Measurements from ENCODE around the gene SKIC8. TPM values are rescaled to one million over a fixed set of nuclear protein-coding genes. Genes with fewer than 3 reads are reported as not detected.

The SKIC8 gene
- total and polyA plus RNA-seq, 2 donors from 2014 or later: 48.5 to 87.4 TPM

- Histone ChIP-seq H3K27ac (ENCODE audit: low read depth in 2 of 2, low read length in 2 of 2) (no peak overlapping the region), H3K9ac (ENCODE audit: low read length in 3 of 3) (no peak overlapping the region), H3K36me3 (ENCODE audit: control insufficient read depth in 2 of 3, insufficient read depth in 3 of 3, low read length in 3 of 3) (peaks cover under 1 to 48% (median 35%) of the 10 kb centered on the region in 3 donors), H3K9me3 (ENCODE audit: control insufficient read depth in 2 of 3, insufficient read depth in 1 of 3, low read length in 3 of 3) (no peaks in the 10 kb centered on the region), H3K4me3 (ENCODE audit: low read length in 3 of 3) (no peak overlapping the region), H3K4me1 (ENCODE audit: control insufficient read depth in 2 of 3, insufficient read depth in 2 of 3, low read depth in 1 of 3, low read length in 3 of 3) (no peaks in the 10 kb centered on the region), H3K27me3 (ENCODE audit: control insufficient read depth, insufficient read depth, low read length) (no peaks in the 10 kb centered on the region)
- FAIRE-seq (no peak), DNase-seq (no peak)
- TF ChIP-seq CTCF (IDR thresholded peaks at IDR 0.05; ENCODE audit: borderline replicate concordance, extremely low read depth, insufficient read depth): no peak
- intact Hi-C loops (cut with DNase I): no loop called here
Measured at GRCh38 chr15:78282324-78282723, 17.1 kb downstream of the SKIC8 start.

- intact Hi-C loops (cut with DNase I): no loop called here
- Histone ChIP-seq H3K27me3 (ENCODE audit: control insufficient read depth, insufficient read depth, low read length) (no peaks in the 10 kb centered on the region), H3K36me3 (ENCODE audit: control insufficient read depth in 2 of 3, insufficient read depth in 3 of 3, low read length in 3 of 3) (peaks cover 0 to 38% (median 36%) of the 10 kb centered on the region in 3 donors), H3K27ac (ENCODE audit: low read depth in 2 of 2, low read length in 2 of 2) (no peak overlapping the region), H3K4me1 (ENCODE audit: control insufficient read depth in 2 of 3, insufficient read depth in 2 of 3, low read depth in 1 of 3, low read length in 3 of 3) (no peaks in the 10 kb centered on the region), H3K4me3 (ENCODE audit: low read length in 3 of 3) (no peak overlapping the region), H3K9me3 (ENCODE audit: control insufficient read depth in 2 of 3, insufficient read depth in 1 of 3, low read length in 3 of 3) (no peaks in the 10 kb centered on the region), H3K9ac (ENCODE audit: low read length in 3 of 3) (no peak overlapping the region)
- DNase-seq (no peak), FAIRE-seq (no peak)
- TF ChIP-seq CTCF (IDR thresholded peaks at IDR 0.05; ENCODE audit: borderline replicate concordance, extremely low read depth, insufficient read depth): no peak
Measured at GRCh38 chr15:78280319-78281072, 18.9 kb downstream of the SKIC8 start.

- DNase-seq (no peak), FAIRE-seq (no peak)
- Histone ChIP-seq H3K36me3 (ENCODE audit: control insufficient read depth in 2 of 3, insufficient read depth in 3 of 3, low read length in 3 of 3) (peaks cover 0 to 24% (median 22%) of the 10 kb centered on the region in 3 donors), H3K27me3 (ENCODE audit: control insufficient read depth, insufficient read depth, low read length) (no peaks in the 10 kb centered on the region), H3K9ac (ENCODE audit: low read length in 3 of 3) (no peak overlapping the region), H3K4me3 (ENCODE audit: low read length in 3 of 3) (no peak overlapping the region), H3K27ac (ENCODE audit: low read depth in 2 of 2, low read length in 2 of 2) (no peak overlapping the region), H3K9me3 (ENCODE audit: control insufficient read depth in 2 of 3, insufficient read depth in 1 of 3, low read length in 3 of 3) (no peaks in the 10 kb centered on the region), H3K4me1 (ENCODE audit: control insufficient read depth in 2 of 3, insufficient read depth in 2 of 3, low read depth in 1 of 3, low read length in 3 of 3) (no peaks in the 10 kb centered on the region)
- TF ChIP-seq CTCF (IDR thresholded peaks at IDR 0.05; ENCODE audit: borderline replicate concordance, extremely low read depth, insufficient read depth): no peak
- intact Hi-C loops (cut with DNase I): no loop called here
Measured at GRCh38 chr15:78276064-78276943, 23.1 kb downstream of the SKIC8 start.
